Vagina (tissue), 2 donors: ENCODE measurements around the gene IL33.

Source experiments
- CTCF ChIP-seq, 3 experiments: fragments of 450-650 bp in 2 of 3; fragments of 200-600 bp in 1 of 3; sonication (generic) in 1 of 3; IDR thresholded peaks; one replicate each; pipeline ENCODE4 v1.5.1; 2017 to 2019; ENCODE audit warnings: antibody characterized with exemption in 3 of 3, mild to moderate bottlenecking in 2 of 3, moderate library complexity in 2 of 3
- POLR2A ChIP-seq, 2 donors: fragments of 450-650 bp; IDR thresholded peaks; one replicate each; pipeline ENCODE4 v1.6.1; 2017; ENCODE audit warnings: antibody characterized with exemption in 2 of 2, mild to moderate bottlenecking in 2 of 2, moderate library complexity in 2 of 2

GRCh38 chr9:6237267-6237666 is 21.7 kb downstream of the IL33 start:
- TF ChIP-seq CTCF (IDR thresholded peaks at IDR 0.05) (no peak), POLR2A (IDR thresholded peaks at IDR 0.05) (no peak)
